GM13976 (cell line): Measurements from ENCODE around the gene CRADD.

Source experiments
- DNase-seq: peaks from one replicate; pipeline ENCODE4 v3.0.0; 2012; ENCODE audit warnings: low spot score
- in situ Hi-C: fragments of 300-500 bp; cut with MboI; formaldehyde crosslinking; loops from one replicate; pipeline ENCODE4 v1.12.0; 2022; ENCODE audit warnings: low sequenced_read_pairs, mixed read lengths, inconsistent platforms; ENCODE audit not compliant: unreplicated experiment
- TF ChIP-seq, protein P1 (sequence below): IDR thresholded peaks from 2 replicates; pipeline ENCODE4 v1.5.1; 2012; ENCODE audit warnings: borderline replicate concordance, mild to moderate bottlenecking; ENCODE audit not compliant: insufficient read depth; ENCODE audit errors: extremely low read depth, missing control alignments, control extremely low read depth

CRADD gene

DNA sequence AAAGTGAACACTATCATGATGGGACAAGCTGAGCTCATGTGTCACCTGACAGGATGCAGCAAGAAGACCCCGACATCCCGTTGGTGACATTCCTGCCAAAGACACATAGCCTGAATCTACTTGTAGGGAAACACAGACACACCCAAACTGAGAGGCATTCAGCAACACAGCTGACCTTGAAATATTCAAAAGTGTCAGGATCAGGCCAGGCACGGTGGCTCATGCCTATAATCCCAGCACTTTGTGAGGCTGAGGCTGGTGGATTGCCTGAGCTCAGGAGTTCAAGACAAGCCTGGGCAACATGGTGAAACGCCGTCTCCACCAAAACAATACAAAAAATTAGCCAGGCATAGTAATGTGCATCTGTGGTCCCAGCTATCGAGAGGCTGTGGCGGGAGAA lies 239.2 kb downstream of the CRADD start:
- no peak for DNase-seq
- in situ Hi-C loops = no loop called here

DNA sequence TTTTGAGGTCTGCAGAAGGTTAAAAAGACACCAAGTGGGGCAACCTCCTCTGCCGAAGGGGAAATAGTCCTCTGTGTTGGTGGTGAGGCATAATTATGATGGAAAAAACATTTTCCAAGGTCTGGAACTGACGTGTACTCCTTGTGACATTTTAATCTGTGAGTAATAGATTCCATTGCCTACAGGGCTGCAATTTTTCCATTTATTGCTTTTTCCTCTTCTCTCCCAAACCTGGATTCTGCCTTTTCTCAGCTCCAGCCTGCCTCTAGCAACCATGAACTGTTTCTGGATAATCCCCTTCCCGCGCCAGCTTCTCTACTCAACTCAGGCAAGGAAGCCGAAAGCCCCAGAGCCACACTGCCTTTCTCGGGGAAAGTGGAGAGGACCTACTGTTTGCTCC lies 241.1 kb downstream of the CRADD start:
- TF ChIP-seq, protein P1, sequence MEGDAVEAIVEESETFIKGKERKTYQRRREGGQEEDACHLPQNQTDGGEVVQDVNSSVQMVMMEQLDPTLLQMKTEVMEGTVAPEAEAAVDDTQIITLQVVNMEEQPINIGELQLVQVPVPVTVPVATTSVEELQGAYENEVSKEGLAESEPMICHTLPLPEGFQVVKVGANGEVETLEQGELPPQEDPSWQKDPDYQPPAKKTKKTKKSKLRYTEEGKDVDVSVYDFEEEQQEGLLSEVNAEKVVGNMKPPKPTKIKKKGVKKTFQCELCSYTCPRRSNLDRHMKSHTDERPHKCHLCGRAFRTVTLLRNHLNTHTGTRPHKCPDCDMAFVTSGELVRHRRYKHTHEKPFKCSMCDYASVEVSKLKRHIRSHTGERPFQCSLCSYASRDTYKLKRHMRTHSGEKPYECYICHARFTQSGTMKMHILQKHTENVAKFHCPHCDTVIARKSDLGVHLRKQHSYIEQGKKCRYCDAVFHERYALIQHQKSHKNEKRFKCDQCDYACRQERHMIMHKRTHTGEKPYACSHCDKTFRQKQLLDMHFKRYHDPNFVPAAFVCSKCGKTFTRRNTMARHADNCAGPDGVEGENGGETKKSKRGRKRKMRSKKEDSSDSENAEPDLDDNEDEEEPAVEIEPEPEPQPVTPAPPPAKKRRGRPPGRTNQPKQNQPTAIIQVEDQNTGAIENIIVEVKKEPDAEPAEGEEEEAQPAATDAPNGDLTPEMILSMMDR = no peak
- DNase-seq = no peak
- in situ Hi-C loops = no loop called here

More for the DNA sequence above, 239.2 kb downstream of the CRADD start:
- TF ChIP-seq, protein P1 = no peak

DNA sequence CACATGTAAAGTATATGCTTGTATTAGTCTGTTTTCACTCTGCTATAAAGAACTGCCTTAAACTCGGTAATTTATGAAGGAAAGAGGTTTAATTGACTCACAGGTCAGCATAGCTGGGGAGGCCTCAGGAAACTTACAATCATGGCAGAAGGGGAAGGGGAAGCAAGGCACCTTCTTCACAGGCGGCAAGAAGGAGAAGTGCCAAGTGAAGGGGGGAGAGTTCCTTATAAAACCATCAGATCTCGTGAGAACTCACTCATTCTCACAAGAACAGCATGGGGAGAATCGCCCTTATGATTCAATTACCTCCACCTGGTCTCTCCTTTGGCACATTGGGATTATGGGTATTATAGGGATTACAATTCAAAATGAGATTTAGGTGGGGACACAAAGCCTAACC lies 241.7 kb downstream of the CRADD start:
- TF ChIP-seq, protein P1 = no peak
- in situ Hi-C loops = no loop called here
- no peak for DNase-seq

DNA sequence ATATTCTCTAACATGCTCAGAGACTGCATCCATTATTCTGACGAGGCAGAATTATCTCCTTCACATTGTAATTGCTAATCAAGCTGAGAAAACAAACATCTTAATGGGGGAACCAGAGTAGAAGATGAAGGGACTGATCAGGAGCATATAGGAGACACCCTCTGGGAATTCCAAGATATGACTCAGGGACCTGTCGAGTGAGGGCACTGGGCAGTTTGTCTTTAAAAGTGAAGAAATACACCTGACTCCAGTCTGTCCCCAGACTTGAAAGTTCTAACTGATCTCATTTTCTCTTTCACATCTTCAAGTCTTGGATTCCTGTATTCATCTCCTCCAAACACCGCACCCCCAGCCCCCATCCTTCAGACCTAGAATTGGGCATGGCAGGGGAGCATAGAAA lies 244.3 kb downstream of the CRADD start:
- no peak for DNase-seq
- TF ChIP-seq, protein P1 = no peak
- in situ Hi-C loops = no loop called here

DNA sequence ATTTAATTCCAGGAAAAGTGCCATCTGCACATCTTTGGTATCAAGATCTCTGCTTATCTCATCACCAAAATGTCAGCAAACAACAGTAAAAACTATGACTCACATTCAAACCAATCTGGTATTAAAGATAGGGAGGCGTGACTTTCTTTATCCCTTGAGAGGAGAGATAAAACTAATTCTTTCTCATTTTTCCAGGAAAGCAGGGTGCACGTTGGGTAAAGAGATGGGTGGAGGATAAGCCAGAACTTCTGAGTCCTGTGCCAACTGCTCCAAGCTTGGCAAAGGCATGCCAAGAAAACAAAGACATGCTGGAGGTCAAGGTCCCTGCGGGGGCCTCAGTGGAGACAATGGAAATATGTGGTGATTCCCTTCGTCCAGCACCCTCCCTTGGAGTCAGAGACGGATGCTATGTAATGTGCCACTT lies 245.4 kb downstream of the CRADD start:
- TF ChIP-seq, protein P1 = no peak
- DNase-seq = no peak
- in situ Hi-C loops = no loop called here

DNA sequence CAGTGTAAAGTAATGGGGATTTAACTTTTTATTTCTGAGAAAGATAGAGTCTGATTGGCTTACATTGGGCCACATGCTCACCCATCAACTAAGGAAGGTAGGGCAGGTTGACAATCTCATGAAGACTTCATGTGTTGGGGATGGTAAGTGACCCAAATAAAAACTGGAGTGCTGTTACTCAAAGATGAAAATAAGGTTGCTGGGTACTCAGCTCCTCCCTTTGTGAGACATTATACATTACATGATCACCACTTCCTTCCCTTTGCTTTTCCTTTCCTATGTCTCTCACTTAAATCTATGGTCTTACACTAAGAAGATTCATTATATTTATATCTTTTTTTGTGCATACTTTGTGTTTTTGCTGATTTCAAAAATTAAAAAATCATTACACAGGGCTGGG lies 247.2 kb downstream of the CRADD start:
- TF ChIP-seq, protein P1 = no peak
- no peak for DNase-seq
- in situ Hi-C loops = no loop called here
